Panc1 (cell line): Measurements from ENCODE around the gene IQGAP1.

Experiments used
- CTCF ChIP-seq: fragments of 450-650 bp; IDR thresholded peaks from 2 replicates; pipeline ENCODE4 v1.5.1; 2017; ENCODE audit warnings: mild to moderate bottlenecking
- POLR2AphosphoS5 ChIP-seq: IDR thresholded peaks from 2 replicates; pipeline ENCODE4 v1.6.1; 2012; ENCODE audit warnings: mild to moderate bottlenecking, low read depth, low read length, moderate library complexity
- REST ChIP-seq, 2 experiments: IDR thresholded peaks; 2 replicates each; pipeline ENCODE4 v1.6.1; 2011 to 2012; ENCODE audit warnings: low read depth in 2 of 2, control low read depth in 1 of 2, low read length in 1 of 2, mild to moderate bottlenecking in 1 of 2, moderate library complexity in 1 of 2; ENCODE audit not compliant: insufficient read depth in 1 of 2
- SIN3A ChIP-seq: IDR thresholded peaks from 2 replicates; pipeline ENCODE4 v1.6.1; 2012; ENCODE audit warnings: low read depth, mild to moderate bottlenecking, low read length, moderate library complexity, borderline replicate concordance; ENCODE audit not compliant: insufficient read depth
- TCF7L2 ChIP-seq: IDR thresholded peaks from 2 replicates; pipeline ENCODE4 v1.6.1; 2011; ENCODE audit warnings: mild to moderate bottlenecking, low read depth, low read length, inconsistent platforms

- TF ChIP-seq CTCF, result no peak
- TF ChIP-seq POLR2AphosphoS5, result no peak
- no peak for TF ChIP-seq REST (IDR thresholded peaks at IDR 0.05; ENCODE audit: insufficient read depth in 1 of 2, low read depth in 2 of 2, low read length in 1 of 2)
- TF ChIP-seq SIN3A, result no peak
- TF ChIP-seq TCF7L2, result no peak
Observed at GRCh38 chr15:90513448-90513847, 125.4 kb downstream of the IQGAP1 start.
